Stimulated activated CD8-positive, alpha-beta memory T cell treated with anti-CD3 and anti-CD28 coated beads, Interleukin-4, amount 100 ng/mL, for 48 hours (primary cell): ENCODE results near the gene GPSM1.

Experiments used
- DNase-seq: peaks from one replicate; pipeline ENCODE4 v3.0.0-alpha.2; 2020

Gene GPSM1

DNA sequence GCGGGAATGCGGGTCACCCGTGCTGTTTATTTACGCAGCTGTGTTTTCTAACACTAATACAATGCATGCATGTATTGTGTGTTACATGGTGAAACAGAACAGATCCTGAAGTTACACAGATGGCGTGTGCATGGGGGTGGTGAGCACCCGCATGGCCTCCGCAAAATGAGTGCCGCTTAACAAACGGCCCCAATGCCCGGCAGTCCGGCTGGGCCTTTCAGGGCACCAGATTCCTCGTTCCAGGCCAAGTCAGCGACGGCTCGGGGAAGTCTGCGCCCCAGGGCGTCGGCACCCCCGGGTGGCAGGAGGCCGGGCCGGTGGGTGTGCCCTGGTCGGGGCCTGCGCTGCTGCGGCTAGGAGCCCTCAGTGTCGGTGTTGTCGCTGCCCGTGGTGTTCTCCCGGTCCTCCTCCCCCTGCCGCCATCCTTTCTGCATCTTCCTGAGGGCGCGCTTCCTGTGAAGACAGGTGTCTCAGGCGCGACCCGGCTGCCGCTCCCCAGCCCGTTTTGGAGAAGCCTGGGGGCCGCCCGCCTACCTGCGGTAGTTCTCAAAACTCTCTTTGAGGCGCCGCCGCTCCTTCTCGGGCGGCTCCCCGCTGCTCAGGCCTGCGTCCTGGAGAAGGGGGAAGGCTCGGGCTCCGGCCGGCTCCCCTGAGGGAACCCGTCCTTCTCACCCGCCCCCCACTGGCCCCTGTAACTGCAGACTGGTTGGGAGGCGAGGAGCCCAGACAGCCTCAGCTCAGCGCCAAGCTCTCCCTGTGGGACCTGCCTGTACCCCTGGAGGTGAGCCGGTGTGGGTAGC is 36.8 kb downstream of the GPSM1 start:
- DNase-seq: no peak

DNA sequence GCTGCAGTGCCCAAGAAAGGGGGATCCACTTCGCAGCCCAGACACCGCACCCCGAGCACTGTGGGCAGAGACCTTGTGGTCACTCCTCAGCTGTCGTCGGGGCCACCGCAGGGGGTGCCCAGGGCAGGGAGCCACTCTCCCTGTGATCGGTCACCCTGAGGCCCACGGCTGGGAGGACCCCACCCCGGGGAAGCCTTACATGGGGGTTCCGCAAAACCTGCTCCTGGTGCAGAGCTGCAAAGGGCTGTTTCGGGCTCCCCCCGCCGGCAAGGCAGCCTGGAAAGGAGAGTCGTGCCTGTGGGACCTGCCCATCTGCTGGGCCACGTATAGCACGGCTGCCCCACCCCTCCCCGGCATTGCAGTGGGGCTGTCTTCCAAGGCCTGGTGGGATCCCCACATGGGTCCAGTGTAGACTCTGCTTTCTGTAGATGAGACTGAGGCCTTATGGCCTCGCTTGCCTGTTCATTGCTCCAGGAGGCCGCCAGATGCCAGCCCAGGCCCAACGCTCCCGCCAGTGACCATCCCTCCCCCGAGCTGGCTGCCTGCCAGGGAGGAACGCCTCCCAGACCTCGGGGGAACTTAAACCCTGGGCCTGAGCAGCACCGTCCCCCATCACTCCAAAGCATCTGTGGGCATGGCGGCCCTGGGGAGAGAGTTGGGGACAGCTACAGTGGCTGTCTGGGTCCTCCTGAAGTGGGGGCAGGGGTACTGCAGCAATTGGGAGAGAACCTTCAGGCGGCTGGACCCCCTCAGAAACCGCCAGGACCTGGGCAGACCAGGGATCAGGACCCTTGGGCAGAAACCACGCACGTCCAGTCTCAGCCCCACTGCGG is 37.8 kb downstream of the GPSM1 start:
- DNase-seq: no peak

DNA sequence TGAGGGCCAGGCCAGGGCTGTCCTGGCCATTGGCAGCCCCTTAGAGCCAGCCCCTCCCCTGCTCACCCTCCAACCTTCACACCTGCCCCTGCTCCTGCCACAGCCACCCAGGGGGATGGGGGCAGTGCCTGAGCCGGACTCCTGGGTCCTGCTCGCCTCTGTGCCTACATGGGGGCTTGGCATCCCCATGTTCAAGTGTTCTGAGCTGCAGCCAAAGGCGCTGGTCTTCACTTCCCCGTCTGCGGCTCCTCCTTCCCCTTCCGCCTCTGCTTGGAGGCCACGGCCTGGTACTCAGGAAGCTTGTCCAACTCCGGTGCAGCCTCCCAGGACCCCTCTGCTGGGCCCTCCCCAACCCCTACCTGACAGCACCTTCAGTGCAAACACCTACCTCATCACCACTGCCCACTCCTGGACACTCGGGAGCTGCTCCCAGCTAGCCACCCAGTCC is 38.5 kb downstream of the GPSM1 start:
- no peak for DNase-seq

DNA sequence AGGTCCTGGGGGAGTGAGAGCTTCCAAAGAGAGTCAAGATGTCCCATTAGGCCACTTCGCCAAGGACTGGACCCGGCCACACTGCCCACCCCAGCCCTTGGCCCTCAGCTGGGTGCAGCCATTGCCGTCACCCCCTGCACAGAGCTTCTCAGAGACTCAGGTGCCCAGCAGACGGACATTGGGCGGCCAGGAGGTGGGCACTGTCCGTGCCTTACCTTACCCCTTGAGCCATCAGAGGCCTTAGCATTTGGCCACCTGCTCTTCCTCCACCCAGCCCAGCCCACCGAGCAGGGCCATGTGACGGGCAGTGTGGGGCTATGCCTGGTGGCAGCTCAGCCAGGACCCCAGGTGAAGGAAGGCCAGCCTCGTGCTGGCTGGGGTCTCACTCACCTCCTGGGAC is 39.5 kb downstream of the GPSM1 start:
- DNase-seq: no peak

DNA sequence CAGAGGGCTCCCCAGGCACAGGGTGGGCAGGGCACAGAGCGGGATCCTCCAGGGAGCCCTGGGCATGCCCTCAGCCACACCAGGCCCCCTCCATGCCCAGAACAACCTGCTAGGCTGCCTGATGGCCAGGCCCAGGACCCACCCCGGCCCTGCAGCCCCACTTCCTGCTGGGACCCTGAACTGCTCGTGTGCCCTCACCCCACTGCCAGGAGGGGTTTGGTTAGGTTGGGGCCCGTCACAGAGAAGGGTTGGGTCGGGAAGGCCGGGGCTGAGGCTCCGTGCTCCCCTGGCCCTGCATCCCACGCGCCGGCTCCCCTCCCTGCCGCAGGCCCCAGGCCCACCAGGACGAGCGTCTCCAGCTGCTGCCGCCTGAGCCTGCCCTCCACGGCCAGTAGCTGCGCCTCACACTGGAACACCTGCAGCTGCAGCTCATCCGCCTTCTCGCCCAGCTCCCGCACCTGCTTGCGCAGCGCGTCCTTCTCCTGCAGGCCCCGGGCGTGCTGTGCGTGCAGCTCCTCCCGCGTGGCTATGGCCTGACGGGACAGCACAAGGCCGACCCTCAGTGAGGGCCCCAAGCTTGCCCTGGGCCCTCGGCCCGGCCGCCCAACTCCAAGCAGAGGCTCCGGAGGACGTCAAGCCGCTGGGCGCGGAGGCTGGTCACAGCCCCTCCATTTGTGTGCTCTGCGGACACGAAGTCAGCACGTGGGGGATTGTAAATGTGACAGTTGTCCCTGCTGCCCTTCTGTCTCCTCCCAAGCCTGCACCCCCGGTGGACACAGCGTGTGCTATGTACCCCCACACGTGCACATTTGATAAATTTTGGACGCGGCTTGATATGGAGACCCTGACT is 40.2 kb downstream of the GPSM1 start:
- DNase-seq: no peak

DNA sequence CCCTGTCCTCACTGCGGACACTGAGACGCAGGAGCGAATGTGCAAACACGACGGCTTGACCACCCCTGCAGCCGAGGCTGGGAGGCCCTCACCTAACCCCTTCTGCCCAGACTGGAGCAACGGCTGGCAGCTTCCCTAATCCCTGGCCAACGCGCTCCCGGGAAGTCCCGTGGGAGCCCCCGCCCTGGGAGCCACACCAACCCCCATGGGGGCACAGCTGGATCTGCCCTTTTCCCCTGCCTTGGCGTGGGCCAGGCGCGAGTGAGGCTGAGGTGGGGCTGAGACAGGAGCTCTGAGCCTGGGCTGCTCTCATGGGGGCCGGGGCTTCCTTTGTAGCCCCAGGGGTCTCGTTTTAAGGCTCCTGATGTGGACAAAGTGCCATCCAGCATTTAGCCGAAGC is 40.9 kb downstream of the GPSM1 start:
- no peak for DNase-seq

DNA sequence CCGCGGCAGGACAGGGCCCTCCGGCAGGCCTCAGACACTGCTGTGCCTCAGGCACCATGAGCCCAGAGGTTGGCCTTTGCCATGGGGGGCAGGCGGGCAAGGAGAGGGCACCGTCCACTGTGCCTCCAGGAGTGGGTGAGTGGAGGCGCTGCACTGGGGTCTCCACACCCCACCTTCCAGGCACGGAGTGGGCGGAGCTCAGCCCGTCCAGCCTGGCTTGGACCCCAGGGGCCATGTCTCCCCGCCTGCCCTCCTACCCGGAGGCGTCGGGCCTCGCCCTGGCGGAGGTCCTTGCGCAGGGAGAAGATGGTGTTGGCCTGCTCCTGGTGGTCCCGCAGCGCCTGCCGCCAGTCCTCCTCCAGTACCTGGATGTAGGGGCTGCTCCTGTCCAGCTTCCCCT is 42.7 kb downstream of the GPSM1 start:
- no peak for DNase-seq

DNA sequence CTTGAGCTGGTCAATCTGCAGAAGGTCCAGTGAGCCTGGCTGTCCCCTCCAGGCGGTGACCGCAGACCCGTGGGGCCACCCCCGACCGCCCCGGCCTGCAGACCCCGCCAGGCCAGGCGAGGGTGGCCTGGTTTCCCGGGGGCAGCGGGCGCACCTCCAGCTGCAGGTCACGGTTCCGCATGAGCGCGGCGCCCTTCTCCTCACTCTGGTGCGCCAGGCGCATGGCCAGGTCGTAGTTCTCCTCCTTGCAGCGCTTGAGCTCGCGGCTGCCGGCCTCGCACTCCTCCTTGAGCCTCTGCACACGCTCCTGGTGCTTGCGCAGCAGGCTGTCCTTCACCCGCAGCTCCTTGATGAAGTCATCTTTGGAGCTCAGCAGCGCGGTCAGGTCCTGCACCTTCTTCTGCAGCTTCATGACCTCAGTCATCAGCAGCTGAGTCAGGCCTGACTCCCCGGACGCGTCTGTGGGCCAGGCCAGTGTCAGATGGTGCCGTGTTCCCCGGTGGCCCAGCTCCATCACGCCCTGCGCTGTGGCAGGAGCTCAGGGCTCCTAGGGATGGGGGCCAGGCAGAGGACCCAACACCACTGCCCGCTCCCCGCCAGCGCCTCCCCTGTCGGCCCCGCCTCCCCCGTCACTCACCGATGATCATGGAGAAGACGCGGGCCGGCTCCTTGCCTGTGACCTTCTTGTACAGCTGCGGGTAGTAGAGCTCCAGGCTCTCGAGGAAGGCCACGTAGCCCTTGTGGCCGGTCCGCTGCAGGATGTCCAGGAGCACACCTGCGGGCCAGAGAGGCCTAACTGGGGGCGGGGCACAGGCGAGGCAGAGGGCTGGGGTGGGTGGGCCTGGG is 43.6 kb downstream of the GPSM1 start:
- no peak for DNase-seq

DNA sequence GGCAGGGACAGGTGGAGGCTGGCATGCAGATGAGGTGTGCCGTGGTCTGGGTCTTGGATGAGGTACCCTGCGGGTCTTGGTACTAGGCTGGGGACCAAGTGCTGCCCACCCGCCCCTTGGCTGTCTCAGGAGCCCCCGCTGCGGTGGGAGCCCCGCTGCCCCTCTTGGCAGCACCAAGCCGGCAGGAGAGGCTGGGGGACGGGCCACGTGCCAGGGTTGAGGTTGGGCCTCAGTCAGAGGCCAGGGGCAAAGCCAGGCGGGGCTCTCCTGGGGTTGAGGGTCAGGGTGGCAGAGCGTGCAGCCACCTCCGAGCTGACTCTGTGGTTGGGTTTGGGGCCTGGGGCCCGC is 44.2 kb downstream of the GPSM1 start:
- no peak for DNase-seq

DNA sequence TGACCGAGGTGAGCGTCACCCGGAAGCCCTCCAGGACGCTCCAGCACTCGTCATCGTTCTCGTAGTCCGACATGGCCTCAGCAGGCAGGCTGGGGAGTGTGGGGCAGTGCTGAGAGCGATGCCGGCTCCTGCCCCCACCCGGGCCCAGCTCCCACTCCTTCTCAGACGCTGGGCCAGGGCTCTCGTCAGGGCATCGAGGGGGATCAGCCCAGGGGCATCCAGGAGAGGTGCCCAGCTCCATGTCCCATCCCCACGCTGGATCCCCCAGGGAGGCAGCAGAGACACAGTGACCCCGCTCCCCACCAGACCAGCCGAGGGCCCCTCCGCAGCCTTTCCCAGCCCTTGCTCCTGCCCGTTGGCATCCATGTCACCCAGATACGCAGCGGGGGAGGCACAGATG is 44.7 kb downstream of the GPSM1 start:
- no peak for DNase-seq

DNA sequence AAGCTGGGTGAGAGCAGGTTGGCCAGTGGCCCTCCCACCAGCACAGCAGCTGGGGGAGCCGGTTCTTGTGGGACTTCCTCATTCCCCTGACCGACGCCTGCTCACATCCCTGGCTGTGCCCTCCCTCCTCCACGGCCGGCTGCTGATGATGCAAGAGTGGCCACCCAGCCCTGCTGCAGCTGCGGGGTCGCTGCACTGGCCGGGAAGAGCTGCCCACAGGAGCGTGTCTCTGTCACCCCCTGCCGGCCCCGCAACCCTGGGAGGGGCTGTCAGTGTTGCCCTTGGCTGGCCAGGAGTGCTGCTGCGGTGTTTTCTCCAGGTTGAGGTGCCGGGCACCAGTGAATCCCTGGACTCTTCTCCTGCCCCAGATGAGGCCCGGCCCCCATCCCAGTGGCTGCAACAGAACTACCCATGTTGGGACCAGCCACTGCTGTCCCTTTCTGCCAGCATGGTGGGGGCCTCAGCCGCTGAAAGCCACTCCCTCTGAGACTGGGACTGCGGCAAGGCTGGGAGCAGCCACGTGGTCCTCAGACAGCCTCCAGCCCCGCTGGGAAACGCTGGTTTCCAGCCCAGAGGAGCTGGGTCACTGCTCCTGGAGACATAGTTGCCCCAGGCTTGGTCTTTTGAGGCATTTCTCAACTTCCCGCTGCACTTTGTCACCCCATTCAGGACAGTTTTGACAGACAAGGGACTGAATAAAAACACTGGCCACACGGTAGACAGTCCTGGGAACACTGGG is 45.4 kb downstream of the GPSM1 start:
- peak; percentile 42 for DNase-seq

DNA sequence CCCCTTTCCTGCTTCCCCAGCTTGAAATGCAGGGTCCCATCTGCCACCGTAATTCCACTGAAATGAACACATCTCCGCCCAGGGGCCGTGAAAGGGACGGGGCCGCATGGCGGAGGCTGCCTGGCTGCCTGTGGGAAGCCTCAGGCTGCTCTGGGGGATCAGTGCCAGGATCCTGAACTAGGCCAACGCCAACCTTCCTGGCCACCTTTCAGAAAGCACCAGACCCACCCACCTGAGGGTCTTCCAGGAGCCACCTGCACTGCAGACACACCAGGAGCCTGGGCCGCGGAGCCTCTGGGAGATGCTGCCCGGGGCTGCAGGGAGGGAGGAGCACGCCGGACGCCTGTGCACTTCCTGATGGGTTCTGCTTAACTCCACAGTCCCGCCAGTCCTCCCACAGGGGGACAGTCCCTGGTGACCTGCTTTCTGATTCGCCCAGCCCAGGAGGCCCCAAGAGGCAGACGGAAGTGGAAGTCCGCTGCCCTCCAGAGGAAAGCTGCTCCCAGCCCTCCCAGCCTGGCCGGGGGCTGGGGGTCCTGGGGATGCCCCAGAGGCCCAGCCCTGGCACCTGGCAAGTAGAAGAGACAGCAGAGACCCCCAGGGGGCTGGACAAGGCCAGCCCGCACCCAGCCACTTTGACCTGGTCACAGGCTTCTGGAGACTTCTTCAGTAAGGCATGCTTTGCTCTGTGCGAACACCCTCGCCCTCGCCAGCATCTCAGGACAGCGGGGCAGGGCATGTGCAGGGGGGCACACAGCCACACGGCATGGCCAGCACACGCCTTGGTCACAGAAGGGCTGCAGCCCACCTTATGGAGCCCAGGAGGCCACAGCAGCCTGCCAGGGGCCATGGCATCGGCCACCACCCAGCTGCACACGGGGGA is 46.2 kb downstream of the GPSM1 start, which contains the start of gene CARD9:
Gene CARD9, minus strand, starts transcription at position 370 of the 883 bp plus-strand sequence. CDS start 1,591 bp downstream, outside the sequence.
- DNase-seq: peak; percentile 51

DNA sequence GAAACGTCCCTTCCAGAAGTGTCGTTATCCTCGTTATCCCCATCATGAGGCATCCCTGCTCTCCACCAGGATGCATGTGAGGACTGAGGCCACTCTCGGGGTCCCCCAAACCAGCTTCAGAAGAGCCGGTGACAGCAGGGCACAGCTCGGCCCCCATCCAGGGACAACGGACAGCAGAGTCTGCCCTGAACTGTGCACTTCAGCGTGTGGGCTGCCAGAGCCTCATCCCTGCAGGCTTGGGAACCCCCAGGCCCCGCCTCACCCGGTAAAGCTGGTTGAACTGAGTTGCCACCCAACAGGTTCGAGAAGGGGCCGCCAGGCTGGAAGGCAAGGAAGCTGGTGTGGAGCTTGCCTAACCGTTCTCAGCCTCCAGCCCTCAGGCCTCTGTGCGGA is 46.8 kb downstream of the GPSM1 start:
- DNase-seq: no peak

DNA sequence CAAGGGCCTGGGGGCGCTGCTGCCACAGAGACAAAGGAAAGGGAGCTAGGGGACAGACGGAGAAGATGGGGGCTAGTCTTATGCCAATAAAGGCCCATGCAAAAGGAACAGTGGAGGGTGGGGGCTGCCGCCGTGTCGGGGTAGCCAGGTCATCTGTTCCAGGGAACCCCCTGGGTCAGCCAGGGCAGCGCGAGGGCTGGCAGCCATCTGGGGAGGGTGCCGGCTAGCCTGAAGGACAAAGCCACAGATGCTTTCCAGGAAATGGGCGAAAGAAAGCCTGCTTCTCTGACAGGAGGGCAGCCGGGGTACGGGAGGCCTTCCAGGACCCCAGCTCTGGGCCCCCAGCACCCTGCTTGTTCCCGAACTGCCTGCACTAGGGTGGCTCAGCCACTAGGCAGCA is 47.8 kb downstream of the GPSM1 start:
- DNase-seq: no peak

DNA sequence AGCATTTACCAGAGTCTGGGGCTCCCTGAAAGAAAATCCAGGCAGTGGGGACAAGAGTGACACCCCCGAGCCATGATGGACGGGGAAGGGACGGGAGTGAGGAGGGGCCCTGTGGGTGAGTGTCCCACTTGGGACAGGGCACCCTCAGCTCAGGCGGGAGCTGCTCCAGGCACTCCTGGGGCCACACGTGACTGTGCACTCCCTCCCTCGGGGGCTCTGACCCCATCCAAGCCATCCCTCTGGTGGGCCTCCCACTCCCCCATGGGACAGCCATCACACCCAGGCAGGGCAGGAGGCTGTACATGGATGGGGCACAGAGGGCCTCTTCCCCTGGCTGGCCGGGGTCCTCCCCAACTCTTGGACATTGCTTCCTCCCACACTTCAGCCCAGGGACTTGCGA is 49.1 kb downstream of the GPSM1 start:
- DNase-seq: no peak

DNA sequence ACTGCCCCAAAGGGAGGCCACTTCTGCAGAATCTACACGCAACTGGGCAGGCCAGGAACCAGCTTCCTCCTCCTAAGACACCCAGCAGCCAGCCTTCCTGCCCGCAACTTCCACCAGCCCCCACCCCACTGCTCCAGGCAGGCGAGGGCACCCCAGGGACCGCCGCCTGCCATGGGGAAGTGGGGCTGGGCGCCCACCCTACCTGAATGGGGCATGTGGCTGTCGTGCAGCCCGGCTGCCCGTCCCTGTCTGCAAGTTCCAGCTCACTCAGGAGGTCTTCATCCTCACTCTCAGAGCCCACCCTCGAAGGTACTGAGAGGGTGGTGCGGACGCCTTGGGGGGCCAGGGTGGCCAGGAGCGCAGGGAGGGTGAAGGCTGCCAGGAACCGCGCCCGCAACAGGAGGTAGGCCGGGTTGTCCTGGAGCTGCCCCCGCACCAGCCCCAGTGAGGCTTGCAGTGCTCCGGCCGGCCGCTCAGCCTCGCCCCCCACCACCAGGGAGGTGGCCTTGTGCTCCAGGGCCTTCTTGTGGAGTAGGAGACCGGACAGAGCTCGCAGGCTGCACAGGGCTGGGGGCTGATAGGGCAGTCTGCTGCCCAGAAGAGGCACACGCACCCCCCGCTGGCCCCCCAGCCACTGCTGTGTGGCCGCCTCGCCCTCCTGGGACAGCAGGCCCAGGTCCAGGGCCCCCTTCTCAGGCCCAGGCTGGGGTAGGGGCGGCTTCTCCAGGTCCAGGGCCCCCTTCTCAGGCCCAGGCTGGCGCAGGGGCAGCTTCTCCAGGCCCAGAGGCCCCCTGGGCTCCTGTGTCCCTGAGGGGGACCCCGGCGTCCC is 50.2 kb downstream of the GPSM1 start:
- DNase-seq: no peak

DNA sequence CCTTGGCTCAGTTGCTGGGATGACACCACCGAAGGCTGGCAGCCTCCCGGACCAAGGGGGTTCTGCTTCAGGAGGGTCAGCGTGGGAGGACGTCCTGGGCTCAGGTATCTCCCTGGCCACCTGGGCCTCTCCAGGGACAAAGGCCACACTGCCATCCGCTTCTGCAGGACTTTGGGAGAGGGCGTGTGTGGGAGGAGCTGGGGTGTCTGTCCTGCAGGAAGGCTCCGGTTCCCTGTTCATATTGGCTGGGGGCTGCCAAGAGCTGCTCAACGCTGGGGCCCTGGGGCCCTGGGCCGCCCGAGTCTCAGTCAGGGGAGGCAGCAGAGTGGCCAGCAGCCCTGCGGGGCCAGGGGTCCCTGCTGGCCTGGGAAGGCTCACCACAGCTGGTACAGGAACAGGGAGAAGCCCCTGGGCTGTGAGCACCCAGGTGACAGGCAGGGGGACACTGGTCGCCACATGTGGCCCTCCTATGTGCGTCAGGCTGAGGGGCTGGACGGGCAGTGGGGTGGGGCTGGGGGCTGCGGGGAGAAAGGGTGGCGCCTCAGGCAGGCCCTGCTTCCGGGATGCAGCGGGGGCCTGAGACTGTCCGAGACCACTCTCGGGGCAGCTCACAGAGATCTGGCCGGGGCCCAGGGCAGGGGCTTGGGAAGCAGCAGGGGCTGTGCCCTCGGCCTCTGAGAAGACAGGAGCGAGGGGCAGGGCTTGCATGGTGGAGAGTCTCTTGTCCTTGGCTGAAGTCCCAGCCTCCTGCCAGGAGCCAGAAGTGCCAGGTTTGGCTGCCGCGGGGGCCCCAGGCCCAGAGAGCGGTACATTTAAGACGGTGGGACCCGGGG is 51.0 kb downstream of the GPSM1 start:
- no peak for DNase-seq

DNA sequence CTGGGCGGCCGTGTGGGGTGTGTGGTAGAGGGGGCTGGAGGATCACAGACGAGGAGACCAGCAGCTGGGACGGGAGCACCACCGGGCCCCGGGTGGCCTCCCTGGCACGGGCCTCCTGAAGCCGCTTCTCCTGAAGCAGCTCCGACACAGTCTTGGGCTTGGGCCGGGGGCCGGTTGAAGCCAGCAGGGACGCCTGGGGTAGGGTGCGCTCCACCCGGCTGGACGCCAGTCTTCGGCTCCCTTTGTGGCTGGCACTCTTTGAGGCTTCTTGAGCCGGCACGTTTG is 51.6 kb downstream of the GPSM1 start:
- no peak for DNase-seq

DNA sequence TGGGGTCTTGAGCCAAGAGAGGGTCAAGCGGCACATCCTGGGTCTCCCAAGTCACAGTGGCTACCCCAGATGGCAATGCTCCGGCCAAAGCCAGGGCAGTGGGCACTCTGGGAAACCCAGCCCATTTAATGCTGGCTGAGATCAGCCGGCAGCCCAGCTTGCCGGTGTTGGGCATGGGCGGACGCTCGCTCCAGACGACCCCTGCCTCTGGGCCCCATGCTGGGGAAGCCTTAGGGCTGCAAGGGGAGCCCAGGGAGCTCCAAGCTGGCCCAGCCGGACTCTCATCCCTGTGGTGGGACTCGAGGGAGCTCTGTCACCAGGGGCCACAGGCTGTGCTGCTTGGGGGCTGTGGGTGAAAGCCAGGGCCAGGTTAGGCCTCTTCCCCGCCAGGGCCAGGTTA is 52.1 kb downstream of the GPSM1 start:
- DNase-seq: no peak
